NCI-H1694 treated with DMSO at 0.1 percent for 48 hours (cell line): Measurements from ENCODE around the gene ELF2.
"Not testable (repeated sequence)": the region's sequence is repeated elsewhere in the genome, so short reads cannot be mapped to it uniquely, and the experiment has no call there.

Experiments
- DNase-seq: peaks from one replicate; lab custom pipeline; 2025; lab: John Stamatoyannopoulos, UW

The ELF2 gene

DNA sequence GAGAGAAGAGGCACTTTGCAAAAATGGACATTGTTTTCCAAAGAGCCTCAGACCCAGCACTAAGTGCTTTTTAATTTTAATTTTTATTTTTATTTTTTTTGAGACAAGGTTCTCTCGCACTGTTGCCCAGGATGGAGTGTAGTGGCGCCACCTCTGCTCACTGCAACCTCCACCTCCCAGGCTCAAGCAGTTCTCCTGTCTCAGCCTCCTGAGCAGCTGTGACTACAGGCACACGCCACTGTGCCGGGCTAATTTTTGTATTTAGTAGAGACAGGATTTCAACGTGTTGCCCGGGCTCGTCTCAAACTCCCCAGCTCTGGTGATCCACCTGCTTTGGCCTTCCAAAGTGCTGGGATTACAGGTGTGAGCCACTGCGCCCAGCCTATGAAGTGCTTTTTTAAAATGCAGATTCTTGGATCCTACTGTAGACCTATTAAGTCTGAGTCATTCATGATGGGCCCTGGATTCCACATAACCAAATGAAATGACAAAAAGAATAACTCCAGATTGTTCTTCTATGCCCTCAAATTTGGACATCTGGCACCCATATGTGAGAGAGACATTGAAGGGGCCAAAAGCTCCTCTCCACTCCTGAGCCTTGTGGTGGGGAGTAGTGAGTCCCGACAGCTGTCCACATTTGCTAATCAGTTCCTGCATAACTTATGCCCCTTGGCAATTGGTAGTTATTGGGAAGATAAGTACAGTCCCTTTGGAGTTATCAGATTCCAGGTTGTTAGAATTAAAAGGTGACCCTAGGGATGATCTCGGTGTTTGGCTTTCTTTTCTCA, 157.9 kb downstream of the ELF2 start:
- peak; percentile 61 for DNase-seq

DNA sequence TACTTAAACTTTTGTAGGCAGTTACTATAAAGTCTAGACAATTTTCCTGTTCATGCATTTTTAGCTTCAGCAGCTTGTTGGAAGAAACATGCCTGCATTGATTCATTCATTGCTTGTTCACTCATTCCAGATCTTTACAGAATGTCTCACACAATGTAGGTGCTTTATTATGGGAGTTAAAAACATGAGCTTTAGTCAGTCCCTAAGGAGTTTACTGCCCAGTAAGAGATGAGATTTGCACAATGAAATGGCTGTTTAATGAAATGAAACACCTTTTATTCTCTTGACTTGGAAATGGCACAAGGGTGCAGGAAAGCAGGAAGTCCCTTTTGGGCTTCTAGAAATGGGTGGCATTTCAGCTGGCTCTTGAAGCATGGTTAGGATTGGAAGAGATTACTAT, 158.5 kb downstream of the ELF2 start:
- DNase-seq: no peak

DNA sequence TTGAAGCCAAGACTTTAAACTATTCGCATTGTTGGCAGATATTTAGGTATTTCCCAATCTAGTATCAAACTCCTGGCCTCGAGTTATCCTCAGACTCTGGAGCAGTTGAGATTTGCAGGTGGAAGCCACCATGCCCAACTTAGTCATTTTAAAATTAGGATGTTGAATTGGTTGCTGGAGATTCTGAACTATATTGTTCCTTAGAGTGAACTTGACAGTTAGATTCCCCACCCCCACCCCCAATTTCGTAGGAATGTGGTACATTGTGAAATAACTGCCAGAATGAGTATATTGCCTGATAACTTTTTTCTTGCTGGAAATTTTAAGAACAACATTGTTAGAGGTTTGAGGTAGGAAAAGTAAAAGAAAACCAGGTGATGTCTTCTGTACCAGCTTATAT, 159.2 kb downstream of the ELF2 start:
- DNase-seq: no peak

DNA sequence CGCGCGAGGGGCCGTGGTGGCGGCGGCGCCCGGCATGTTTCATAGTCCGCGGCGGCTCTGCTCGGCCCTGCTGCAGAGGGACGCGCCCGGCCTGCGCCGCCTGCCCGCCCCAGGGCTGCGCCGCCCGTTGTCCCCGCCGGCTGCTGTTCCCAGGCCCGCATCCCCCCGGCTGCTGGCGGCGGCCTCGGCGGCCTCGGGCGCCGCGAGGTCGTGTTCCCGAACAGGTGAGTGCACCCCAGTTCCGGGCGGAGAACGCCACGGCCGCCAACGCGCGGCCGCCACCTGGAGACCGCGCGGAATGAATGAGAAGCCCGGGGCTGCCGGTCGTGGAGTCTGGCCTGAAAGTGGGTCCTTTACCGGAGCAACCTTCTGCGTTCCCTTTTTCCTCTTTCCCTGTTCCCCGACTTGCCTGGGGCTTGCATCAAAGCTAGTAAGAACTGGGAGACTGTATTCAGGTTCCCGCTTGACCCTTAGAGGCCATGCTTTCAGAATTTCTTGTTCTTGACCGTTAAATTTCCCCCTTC, 161.0 kb downstream of the ELF2 start:
- peak; percentile 5 for DNase-seq

DNA sequence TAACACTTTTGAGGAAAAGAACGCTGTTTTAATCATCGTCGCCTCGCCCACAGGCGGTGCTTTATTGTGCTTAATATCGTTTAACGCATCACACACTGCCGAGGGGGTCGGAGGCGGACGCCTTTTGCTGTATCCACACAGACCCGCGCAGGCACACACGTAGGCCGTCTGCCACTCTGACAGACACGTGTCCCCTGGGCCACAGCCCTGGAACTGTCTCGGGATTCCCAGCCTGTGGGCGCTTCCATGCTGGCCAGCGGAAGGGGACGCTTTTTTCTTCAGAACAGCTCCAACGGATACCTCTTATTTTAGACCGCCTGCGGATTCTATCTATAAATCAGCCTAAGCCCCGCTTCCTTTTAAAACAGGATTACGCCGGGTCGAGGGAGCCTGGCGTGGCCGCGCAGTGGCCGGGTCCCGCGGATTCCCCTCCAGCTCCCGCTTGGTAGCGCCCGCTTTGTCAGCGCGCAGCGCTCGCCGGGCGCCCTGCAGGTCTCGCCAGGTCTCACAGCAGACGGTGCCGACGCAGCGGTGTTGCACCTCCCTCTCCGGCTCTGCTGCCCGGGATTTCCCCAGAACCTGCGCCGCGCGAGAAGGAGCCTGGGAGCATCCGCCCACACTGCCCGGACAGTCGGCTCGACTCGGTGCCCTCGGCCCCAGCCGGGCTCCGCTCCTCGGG, 161.6 kb downstream of the ELF2 start, which contains the start of gene NOCT:
TSS of gene NOCT (plus strand) at position 513 of the 679 bp plus-strand sequence. CDS start 201 bp downstream, outside the sequence.
- DNase-seq: peak; percentile 79

DNA sequence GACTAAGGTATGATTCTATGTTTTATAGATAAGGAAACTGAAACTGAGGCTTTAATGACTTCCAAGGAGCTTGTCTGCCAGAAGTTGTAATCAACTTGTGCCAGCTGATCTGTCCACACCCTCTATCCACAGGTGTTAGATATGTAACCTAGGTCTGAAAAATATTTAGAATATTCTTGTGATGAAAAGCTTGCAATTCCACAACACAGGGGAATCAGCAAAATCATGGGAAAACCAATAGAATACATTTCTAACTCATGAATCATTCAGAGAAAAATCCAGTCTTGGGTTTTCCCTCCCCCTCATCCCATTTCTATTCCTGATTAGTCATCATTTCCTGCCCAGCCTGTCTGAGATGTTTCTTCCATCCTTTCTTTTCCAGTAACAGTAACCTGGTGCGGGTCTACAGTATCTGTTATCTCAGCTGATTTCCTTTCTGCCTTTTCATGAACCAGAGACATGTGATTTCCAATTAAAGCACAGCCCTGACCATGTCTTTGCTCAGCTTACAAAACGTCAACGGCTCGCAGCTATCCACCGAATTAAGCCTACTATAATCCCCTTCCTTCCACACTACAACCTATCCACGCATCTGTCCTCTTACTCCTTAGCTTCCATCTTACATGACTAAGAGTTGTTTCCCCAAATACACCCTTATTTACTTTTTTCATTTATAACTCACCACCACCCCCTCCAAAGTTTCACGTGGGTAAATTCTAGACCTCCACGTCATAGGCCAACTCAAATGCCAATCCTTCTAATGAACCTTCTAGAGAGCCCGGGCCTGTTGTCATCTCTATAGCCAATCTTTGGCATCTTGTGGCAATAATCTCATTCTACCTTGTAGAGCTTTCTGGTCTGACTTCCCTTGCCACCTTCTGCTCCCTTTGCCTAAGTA, 162.4 kb downstream of the ELF2 start:
- peak; percentile 25 for DNase-seq

DNA sequence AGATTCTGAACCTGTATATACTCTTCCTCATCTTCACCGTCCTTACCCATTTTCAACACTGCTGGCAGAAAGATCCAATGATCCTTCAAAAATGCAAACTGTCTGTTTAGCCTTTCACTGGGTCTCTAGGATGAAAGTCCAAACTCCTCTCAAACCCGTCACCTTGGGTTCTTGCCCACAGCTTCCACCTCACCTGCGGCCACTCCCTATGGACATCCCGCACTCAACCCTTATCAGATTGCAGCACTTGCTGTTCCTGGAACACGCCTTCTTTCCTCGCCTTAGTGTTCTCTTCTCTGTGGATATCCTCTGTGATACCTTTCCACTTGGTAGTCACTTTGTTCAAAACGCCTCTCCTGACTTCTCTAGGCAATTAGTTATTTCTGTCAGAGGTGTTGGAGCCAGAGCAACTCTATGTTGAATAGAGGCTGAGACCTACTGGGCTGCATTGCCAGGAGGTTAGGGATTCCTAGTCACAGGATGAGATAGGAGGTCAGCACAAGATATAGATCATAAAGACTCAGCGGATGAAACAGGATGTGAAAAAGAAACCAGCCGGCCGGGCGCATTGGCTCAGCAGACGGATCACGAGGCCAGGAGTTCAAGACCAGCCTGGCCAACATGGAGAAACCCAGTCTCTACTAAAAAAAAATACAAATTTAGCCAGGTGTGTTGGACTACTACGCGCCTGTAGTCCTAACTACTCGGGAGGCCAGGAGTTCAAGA, 165.6 kb downstream of the ELF2 start:
- no peak for DNase-seq

DNA sequence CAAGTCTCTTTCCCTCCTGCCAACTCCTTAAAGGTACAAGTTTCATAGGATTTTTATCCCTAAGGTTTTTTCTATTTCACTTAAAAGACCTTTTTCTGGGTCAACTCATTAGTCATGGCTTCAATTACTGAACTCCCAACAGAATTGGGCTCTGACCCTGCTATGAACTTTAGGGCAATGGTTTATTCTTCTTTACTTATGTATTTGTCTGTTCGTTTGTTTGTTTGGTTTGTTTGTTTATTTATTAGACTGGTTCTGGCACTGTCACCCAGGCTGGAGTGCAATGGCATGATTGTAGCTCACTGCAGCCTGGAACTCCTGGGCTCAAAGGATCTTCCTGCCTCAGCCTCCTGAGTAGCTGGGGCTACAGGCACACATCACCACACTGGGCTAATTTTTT, 167.3 kb downstream of the ELF2 start:
- DNase-seq: no peak

DNA sequence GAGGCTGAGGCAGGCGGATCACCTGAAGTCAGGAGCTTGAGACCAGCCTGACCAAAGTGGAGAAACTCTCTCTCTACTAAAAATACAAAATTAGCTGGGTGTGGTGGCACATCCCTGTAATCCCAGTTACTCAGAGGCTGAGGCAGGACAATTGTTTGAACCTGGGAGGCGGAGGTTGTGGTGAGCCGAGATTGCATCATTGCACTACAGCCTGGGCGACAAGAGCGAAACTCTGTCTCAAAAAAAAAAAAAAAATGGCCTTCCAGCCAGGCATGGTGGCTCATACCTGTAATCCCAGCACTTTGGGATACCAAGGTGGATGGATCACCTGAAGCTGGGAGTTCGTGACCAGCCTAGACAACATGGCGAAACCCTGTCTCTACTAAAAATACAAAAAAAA, 168.7 kb downstream of the ELF2 start:
- not testable (repeated sequence) for DNase-seq

DNA sequence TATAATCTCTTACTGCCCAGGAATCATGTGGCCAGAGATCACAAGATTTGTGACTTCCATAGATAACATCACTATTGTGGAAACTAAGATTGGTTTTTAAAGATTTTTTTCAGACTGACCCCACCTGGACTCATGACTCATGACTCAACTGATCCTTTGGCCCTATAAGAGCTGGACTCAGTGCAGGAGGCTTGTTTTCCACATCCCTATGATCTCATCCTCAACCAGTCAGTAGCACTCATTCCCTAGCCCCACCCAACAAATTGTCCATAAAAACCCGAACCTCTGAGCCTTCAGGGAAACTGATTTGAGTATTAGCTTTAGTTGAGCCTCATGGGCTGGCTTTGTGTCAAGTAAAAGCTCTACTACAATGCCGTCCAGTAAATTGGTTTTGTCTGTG, 169.4 kb downstream of the ELF2 start:
- DNase-seq: no peak
